ENCODE data around the gene TTLL11.

TTLL11 gene

DNA sequence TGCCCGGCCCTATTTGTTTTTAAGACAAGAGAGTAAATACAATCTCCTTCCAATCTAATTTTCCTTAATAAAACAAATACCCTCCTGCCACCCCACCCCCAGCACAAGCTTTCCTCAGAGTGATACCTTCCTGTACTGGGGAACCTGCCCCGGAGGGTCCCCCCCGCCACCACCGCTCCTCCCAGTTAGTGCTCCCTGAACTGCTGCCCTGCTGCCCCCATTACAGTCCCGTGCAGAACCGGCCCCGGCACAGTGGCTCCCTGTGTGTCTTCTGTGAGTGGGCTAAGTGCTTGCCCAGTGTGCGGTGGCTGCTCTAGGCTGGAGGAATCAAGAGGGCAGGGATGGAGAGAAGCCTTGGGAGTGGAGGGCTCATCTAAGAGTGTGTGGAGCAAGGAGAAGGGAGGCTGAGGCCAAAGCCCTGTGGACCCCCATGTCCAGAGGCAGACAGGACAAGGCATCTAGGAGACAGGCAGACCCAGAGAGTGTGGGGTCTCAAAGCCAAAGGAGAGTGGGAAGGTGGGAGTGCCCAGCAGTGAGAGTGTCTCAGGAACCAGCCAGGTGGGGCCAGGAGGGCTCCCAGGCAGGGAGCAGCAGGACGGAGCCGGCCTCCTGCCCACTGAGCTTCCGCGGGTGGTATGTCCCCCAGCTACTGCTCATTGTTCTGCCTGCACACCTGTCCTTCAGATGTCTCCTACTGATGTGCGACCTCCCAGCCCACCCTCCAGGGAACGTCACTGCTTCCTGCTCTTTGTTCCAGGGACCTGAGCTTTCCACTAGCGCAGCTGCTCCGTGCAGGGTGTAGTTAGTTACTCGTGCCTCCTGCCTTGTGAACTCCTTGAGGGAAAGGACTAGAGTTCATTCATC lies 312.7 kb downstream of the TTLL11 start:
- no peak for DNase-seq

DNA sequence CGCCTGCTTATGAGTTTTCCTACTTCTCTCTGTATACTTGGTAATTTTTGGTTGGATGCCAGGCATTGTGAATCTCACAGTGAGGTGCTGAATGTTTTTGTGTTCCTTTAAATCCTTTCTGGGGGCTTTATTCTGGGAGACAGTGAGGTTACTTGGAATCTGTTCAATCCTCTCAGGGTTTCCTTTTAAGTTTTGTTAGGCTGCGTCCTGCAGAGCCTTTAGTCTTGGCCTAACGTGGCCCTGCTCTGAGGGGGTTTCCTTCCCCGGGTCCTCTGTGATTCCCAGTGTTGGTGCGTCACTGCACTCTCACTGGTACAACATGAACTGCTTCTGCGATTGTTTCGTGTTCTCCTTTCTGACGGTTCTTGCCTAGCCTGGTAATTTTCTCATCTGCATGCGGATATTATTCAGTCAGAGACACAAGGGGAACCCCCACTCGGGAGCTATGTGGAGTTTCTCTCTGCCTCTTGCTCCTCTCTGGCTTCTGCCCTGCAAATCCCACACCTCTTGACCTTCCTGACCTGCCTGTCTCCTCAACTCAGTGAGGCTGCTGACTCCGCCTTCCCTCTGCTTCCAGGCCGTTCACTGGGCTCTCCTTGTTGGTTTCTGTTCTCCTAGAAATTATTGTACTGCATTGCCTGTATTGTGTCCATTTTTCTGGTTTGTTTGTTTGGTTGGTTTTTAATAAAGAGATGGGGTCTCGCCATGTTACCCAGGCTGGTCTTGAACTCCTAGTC lies 313.6 kb downstream of the TTLL11 start:
- no peak for DNase-seq

DNA sequence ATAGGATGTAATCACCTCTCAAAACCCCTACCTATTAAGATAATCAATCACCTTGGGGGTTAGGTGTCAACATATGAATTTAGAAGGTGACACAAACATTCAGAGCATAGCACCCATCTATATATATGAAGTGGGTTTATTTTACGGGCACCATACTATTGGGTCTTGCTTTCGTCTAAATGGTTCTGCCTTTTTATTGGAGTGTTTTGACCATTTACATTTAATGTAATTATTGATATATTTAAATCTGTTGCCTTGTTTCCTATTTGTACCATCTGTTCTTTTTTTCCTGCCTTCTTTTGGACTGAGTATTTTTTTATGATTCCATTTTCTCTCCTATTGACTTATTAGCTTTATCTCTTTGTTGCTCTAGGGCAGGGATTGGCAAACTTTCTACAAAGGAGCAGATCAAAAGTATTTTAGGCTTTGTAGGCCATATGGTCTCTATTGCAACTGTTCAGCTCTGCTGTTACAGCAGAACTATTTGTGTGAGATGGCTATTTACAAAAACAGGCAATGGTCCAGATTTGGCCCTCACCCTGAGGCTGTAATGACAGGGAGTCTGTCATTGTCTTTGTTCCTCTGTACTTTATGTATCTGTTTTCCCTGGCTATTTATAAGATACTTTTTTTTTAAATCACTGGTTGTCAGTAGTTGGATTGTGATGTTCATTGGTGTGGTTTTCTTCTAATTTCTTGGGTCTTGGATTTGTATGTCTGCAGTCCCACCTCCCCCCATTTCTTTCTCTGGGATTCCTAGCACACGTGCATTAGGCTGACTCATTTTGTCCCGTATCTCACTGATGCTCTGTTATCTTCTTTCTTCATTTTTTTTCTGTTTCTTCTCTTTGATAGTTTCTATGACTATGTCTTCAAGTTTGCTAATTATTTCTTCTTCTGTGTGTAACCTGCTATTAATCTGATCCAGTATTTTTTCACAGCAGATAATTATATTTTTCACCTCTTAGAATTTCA lies 314.6 kb downstream of the TTLL11 start:
- DNase-seq, result no peak

DNA sequence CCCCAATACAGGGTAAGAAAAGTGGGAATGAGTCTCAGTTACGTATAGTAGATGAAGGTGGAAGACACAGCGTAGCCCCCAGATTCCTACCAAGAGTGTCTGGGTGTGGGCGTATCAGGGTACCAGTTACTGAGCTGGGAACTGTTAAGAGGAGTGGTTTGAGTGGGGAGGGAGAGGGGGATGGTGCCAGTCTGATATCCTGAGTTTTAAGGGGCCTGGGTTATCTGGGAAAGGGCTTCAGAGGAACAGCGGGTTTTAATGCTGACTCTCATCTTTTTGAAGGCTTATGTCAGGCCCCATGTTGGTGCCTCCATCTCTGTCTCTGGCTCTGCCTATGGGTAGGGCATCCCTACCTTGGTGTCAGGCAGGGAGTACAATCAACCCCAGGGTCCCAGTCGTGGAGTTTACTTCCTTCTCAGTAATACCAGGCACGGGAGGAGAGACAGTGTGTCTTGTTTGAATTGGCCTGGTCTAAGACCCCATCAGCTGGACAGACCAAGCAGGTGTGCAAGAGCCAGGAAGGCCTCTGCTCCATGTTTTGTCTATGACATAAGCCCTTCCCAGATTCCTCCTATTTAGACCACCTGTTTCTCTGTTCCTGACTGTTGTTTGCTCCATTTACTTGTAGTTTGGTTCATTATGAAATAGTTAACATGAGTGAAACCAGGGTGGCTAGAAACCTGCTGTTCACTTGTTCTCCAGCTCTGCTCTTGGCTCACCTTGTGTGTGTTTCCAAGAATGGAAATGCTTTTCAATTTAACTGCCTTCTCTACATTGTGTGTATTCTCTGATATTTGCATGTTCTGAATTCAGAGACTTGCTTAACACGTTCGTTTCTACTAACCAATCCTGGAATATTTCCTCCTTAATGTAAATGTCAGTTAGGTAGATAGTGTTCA lies 316.1 kb downstream of the TTLL11 start:
- no peak for DNase-seq

DNA sequence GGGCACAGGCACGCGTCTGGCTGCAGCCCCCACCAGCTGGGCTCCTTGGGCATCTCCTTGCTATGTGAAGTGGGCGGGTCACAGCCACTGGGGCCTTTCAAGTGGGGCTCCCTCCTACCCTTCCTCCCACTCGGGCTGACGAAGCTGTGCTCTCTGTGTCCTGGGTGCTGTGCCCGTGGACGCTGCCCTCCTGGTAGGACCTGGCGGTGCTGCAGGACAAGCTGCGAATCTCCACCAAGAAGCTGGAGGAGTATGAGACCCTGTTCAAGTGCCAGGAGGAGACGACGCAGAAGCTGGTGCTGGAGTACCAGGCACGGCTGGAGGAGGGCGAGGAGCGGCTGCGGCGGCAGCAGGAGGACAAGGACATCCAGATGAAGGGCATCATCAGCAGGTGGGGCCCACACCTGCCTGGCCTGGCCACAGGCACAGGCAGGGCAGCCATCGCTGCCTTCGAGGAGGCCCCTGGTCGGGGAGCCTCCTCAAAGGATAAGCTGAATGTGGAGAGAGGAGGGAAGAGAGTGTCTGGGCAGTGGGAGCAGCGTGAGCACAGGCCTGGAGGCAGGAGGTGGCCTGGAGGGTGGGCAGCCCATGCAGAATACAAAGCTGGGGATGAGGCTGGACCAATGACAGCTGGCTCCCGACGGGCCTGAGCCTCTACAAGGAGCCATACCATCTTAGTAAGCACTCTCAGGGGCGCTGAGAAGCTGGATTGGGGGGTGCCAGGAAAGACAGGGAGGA lies 316.9 kb downstream of the TTLL11 start:
- no peak for DNase-seq

DNA sequence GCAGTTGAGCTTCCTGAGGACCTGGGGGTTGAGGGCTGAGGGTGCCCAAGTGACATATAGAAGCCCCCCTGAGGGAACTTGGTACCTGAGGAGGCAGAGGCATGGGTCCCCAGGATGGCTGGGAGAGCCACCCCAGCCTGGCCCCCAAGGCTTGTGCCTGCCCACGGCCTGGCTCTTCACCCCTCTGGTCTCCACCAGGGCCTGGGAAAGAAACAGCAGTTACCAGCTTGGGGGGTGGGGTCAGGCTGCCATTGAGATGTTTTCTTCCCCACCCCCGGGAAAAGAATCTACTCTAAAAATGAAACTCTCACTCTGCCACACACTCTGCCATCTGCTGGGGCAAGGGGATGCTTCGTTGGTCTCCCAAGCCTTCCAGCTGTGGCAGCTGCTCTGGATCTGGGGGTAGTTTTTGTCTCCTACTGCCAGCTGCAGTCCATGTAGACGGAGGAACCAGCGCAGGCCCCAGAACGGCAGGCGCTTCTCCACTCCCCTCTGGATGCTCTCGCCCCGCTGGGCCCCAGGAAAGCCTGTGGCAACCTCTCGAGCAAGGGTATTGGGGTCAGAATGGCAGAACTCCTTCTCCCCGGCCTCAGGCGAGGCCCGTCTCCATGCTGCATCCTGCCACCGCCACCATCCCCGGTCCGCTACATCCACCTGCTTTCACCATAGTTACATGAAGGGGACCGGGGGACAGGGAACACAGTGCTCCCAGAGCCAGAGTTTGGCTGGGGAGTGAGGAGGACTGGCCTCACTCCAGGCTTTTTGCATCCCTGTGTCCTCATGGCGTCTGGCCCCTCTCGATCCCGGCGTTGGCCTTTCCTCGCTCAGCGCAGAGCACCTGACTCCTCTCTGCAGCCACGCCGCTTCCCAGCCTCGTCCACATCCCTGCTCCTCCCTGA lies 318.1 kb downstream of the TTLL11 start:
- peak; percentile 3 for DNase-seq

DNA sequence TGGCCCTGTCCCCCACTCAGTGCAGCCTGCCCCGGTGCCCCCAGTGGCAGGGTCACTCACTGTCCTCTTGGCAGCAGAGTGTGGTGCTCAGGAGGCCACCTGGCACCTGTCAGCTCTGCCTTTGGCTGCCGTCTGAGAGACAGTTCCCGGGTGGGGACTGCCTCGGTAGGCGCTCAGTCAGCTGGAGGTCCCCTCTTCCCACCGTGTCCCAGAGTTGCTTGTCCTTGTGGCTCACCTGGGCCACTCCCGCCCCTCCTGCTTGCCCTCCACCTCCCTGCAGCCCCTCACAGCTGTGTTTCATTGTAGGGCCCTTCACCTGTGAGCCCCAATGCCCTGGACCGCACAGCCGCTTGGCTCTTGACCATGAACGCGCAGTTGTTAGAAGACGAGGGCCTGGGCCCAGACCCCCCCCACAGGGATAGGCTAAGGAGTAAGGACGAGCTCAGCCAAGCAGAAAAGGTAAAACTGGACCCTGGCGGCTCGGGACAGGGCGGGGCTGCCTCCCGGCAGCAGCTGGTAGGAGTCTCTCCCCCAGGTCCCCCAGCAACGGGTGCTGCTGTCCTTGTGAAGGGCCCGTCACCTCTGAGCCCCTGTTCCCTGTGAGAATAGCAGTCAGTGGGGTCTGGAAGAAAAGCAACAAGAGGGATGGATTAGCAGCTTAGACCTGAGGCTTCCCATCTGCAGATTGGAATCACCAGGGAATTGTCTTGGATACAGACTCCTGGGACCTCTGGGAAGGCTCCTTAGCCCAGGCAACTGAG lies 319.0 kb downstream of the TTLL11 start:
- no peak for DNase-seq

DNA sequence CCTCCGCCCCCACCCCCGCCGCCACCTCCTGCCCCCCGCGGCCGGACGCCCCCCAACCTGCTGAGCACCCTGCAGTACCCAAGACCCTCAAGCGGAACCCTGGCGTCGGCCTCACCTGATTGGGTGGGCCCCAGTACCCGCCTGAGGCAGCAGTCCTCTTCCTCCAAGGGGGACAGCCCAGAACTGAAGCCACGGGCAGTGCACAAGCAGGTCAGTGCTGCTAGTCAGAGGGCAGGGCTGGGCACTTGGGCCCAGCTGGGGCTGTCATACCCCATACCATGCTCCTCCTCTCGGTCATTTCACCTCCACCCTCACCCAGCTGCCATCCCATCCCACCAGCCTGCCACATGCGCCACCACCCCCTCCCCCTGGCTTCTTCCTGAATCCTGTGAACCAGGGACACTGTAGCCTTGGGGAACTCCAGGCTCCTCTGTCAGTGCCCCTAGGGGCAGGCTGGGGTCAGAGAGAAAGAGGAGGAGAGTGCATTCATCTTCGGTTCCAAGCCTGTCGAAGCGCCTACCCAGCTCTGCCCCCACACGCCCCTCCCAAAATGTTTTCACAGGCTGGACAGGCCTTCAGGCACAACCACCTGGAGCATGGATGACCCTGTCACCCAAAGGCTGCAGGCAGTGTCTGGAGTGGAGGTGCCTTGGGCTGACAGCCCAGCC lies 319.7 kb downstream of the TTLL11 start:
- DNase-seq, result no peak

DNA sequence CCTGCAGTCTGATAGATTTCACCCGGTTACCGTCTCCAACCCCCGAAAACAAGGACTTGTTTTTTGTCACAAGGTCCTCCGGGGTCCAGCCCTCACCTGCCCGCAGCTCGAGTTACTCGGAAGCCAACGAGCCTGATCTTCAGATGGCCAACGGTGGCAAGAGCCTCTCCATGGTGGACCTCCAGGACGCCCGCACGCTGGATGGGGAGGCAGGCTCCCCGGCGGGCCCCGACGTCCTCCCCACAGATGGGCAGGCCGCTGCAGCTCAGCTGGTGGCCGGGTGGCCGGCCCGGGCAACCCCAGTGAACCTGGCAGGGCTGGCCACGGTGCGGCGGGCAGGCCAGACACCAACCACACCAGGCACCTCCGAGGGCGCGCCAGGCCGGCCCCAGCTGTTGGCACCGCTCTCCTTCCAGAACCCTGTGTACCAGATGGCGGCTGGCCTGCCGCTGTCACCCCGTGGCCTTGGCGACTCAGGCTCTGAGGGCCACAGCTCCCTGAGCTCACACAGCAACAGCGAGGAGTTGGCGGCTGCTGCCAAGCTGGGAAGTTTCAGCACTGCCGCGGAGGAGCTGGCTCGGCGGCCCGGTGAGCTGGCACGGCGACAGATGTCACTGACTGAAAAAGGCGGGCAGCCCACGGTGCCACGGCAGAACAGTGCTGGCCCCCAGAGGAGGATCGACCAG lies 320.4 kb downstream of the TTLL11 start:
- DNase-seq, result no peak

Data from NCI-H524 treated with DMSO at 0.1 percent for 48 hours (cell line).